Dedifferentiated amniotic fluid mesenchymal stem cell (primary cell): ENCODE results near the gene COA1.
A peak's percentile ranks its signal among the peaks of the same experiment; 100 is the strongest.
"Not testable (repeated sequence)": the region's sequence is repeated elsewhere in the genome, so short reads cannot be mapped to it uniquely, and the experiment has no call there.

Experiments used
- DNase-seq: peaks from one replicate; pipeline ENCODE4 v3.0.0-alpha.2; 2016; ENCODE audit errors: extremely low spot score

The COA1 gene

GRCh38 chr7:43758029-43758821, 28.9 kb upstream of the COA1 start, which contains the start of gene BLVRA:
Gene BLVRA, plus strand, starts transcription at chr7:43758680. Its CDS starts 12,479 bp downstream, at chr7:43771159.
- DNase-seq, result no peak

GRCh38 chr7:43757073-43757720, 27.9 kb upstream of the COA1 start:
- no peak for DNase-seq

GRCh38 chr7:43756368-43757072, 27.2 kb upstream of the COA1 start:
- peak; percentile 54 for DNase-seq

GRCh38 chr7:43754596-43754995, 25.3 kb upstream of the COA1 start:
- DNase-seq, result no peak

- DNase-seq, result no peak
Observed at GRCh38 chr7:43753843-43754242, 24.5 kb upstream of the COA1 start.

GRCh38 chr7:43753271-43753810, 24.0 kb upstream of the COA1 start:
- no peak for DNase-seq

- no peak for DNase-seq
Observed at GRCh38 chr7:43752411-43752810, 23.1 kb upstream of the COA1 start.

GRCh38 chr7:43750016-43750887, 20.9 kb upstream of the COA1 start:
- DNase-seq, result no peak

- DNase-seq, result no peak
Observed at GRCh38 chr7:43749383-43749940, 20.1 kb upstream of the COA1 start.

- DNase-seq, result no peak
Observed at GRCh38 chr7:43747328-43748105, 18.2 kb upstream of the COA1 start.

GRCh38 chr7:43742692-43743091, 13.4 kb upstream of the COA1 start:
- DNase-seq, result no peak

- DNase-seq, result no peak
Observed at GRCh38 chr7:43737467-43738127, 8.3 kb upstream of the COA1 start.

- no peak for DNase-seq
Observed at GRCh38 chr7:43735802-43736603, 6.7 kb upstream of the COA1 start.

GRCh38 chr7:43735403-43735801, 6.1 kb upstream of the COA1 start:
- DNase-seq, result no peak

- DNase-seq, result not testable (repeated sequence)
Observed at GRCh38 chr7:43734575-43735332, 5.4 kb upstream of the COA1 start.

- not testable (repeated sequence) for DNase-seq
Observed at GRCh38 chr7:43731494-43731893, 2.2 kb upstream of the COA1 start.

GRCh38 chr7:43729924-43730248, 563 bp upstream of the COA1 start:
- DNase-seq, result no peak

GRCh38 chr7:43727494-43727893, 1.8 kb downstream of the COA1 start:
- DNase-seq, result no peak
